ENCODE measurements around the gene RGS19.

DNA sequence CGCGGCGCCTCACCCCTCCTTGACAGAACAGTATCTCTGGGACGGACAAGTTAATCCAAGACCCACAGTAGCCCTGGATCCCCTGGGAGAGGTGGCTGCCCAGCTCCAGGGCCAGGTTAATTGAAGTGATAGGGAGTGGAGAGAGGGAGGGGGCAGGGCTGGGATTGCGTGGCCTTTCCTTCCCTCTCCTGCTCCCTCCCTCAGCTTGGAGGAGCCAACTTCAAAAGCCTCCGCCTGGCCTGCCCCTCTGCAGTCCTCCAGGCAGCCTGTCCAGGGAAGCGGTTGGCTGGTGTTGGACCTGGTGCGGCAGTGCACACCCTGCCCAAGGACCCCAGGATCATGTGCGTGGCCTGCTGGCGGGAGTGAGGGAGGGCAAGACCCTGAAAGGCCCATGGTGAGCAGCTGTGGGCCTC, 43.4 kb downstream of the RGS19 start, which contains the start of gene C20orf204:
- TF ChIP-seq CTCF (IDR thresholded peaks at IDR 0.05), result no peak
- no peak for TF ChIP-seq EZH2 (IDR thresholded peaks at IDR 0.05)
